Vagina (tissue), 2 donors: Measurements from ENCODE around the gene UROC1. TPM values are rescaled to one million over a fixed set of nuclear protein-coding genes. Genes with fewer than 3 reads are reported as not detected.

Source experiments
- DNase-seq, 2 donors: peaks; one replicate each; pipeline ENCODE4 v3.0.0-alpha.2; 2017; ENCODE audit errors: extremely low spot score in 2 of 2
- H3K27ac ChIP-seq: fragments of 200-600 bp; sonication (generic); one replicate; pipeline ENCODE4 v1.5.1; 2019
- H3K27me3 ChIP-seq: fragments of 200-600 bp; sonication (generic); one replicate; pipeline ENCODE4 v1.5.1; 2019
- H3K36me3 ChIP-seq, 2 donors: fragments of 200-600 bp; sonication (generic); one replicate each; pipeline ENCODE4 v1.5.1; 2017 to 2019
- H3K4me1 ChIP-seq: fragments of 200-600 bp; sonication (generic); one replicate; pipeline ENCODE4 v1.5.1; 2019
- H3K4me3 ChIP-seq, 2 donors: fragments of 200-600 bp; sonication (generic); 1 replicate in 1 of 2; 2 replicates in 1 of 2; pipeline ENCODE4 v1.5.1; 2016 to 2019
- H3K9me3 ChIP-seq: fragments of 200-600 bp; sonication (generic); one replicate; pipeline ENCODE4 v1.5.1; 2019
- POLR2A ChIP-seq, 2 donors: fragments of 450-650 bp; IDR thresholded peaks; one replicate each; pipeline ENCODE4 v1.6.1; 2017; ENCODE audit warnings: antibody characterized with exemption in 2 of 2, mild to moderate bottlenecking in 2 of 2, moderate library complexity in 2 of 2
- POLR2AphosphoS5 ChIP-seq, 2 donors: sonication (generic); formaldehyde crosslinking; IDR thresholded peaks; one replicate each; pipeline ENCODE4 v1.9.0; 2017; ENCODE audit warnings: antibody characterized with exemption in 2 of 2, mild to moderate bottlenecking in 2 of 2, low read depth in 1 of 2; ENCODE audit not compliant: insufficient read depth in 1 of 2
- intact Hi-C: fragments of 100-400 bp; cut with DNase I; formaldehyde crosslinking; loops from one replicate; pipeline ENCODE4 v1.15.1; 2023
- total RNA-seq: library from RNA; depleted of rRNA; stranded (reverse); fragments of >200 nt; gene quantifications from one replicate; pipeline ENCODE4 v1.2.3, GENCODE V29; 2016
- TF ChIP-seq, protein P1 (sequence below), 3 experiments: fragments of 450-650 bp in 2 of 3; fragments of 200-600 bp in 1 of 3; sonication (generic) in 1 of 3; IDR thresholded peaks; one replicate each; pipeline ENCODE4 v1.5.1; 2017 to 2019; ENCODE audit warnings: antibody characterized with exemption in 3 of 3, mild to moderate bottlenecking in 2 of 3, moderate library complexity in 2 of 3

The UROC1 gene
- total RNA-seq, 1 donor from 2014 or later, result not detected

GRCh38 chr3:126527455-126528211 lies 10.1 kb upstream of the UROC1 start:
- TF ChIP-seq POLR2A (IDR thresholded peaks at IDR 0.05), result no peak
- TF ChIP-seq, protein P1, sequence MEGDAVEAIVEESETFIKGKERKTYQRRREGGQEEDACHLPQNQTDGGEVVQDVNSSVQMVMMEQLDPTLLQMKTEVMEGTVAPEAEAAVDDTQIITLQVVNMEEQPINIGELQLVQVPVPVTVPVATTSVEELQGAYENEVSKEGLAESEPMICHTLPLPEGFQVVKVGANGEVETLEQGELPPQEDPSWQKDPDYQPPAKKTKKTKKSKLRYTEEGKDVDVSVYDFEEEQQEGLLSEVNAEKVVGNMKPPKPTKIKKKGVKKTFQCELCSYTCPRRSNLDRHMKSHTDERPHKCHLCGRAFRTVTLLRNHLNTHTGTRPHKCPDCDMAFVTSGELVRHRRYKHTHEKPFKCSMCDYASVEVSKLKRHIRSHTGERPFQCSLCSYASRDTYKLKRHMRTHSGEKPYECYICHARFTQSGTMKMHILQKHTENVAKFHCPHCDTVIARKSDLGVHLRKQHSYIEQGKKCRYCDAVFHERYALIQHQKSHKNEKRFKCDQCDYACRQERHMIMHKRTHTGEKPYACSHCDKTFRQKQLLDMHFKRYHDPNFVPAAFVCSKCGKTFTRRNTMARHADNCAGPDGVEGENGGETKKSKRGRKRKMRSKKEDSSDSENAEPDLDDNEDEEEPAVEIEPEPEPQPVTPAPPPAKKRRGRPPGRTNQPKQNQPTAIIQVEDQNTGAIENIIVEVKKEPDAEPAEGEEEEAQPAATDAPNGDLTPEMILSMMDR (IDR thresholded peaks at IDR 0.05), result no peak
- TF ChIP-seq POLR2AphosphoS5 (IDR thresholded peaks at IDR 0.05; ENCODE audit: insufficient read depth in 1 of 2, low read depth in 1 of 2), result no peak
- no peak for DNase-seq
- Histone ChIP-seq H3K36me3 (no peaks in the 10 kb centered on the region), H3K4me1 (peaks cover 13% of the 10 kb centered on the region), H3K27me3 (no peaks in the 10 kb centered on the region), H3K27ac (no peak overlapping the region), H3K4me3 (no peak overlapping the region), H3K9me3 (no peaks in the 10 kb centered on the region)
- intact Hi-C loops, result no loop called here

DNA sequence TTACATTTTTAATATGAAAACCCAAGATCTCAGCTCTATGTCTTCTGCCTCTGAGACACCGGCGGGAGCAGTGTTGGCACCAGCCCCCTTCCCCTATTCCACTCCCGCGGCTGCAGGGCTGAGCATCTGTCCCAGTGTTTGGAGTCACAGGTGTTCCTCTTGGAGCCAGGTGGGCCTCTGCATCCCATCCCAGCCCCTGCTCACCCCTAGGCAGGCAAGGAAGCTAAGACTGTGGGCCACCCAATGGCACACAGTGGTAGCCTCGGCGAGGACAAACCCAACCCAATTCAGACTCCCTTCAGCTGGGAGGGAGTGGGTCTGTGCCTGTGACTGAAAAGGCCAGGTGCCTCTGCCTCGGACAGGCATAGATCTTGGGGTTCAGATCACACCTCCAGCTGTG lies 9.4 kb upstream of the UROC1 start:
- intact Hi-C loops, result no loop called here
- no peak overlapping the region for H3K4me3 ChIP-seq
- H3K27ac ChIP-seq, result no peak overlapping the region
- no peaks in the 10 kb centered on the region for H3K9me3 ChIP-seq
- H3K4me1 ChIP-seq, result peaks cover 13% of the 10 kb centered on the region
- no peak for TF ChIP-seq POLR2A (IDR thresholded peaks at IDR 0.05)
- TF ChIP-seq, protein P1 (IDR thresholded peaks at IDR 0.05), result no peak
- H3K27me3 ChIP-seq, result no peaks in the 10 kb centered on the region
- DNase-seq, result no peak
- H3K36me3 ChIP-seq, result no peaks in the 10 kb centered on the region

- Histone ChIP-seq H3K27me3 (no peaks in the 10 kb centered on the region), H3K9me3 (no peaks in the 10 kb centered on the region), H3K4me1 (peaks cover 13% of the 10 kb centered on the region), H3K27ac (no peak overlapping the region), H3K36me3 (no peaks in the 10 kb centered on the region), H3K4me3 (no peak overlapping the region)
- TF ChIP-seq, protein P1 (IDR thresholded peaks at IDR 0.05), result no peak
- TF ChIP-seq POLR2A (IDR thresholded peaks at IDR 0.05) (no peak), POLR2AphosphoS5 (IDR thresholded peaks at IDR 0.05; ENCODE audit: insufficient read depth in 1 of 2, low read depth in 1 of 2) (no peak)
- intact Hi-C loops, result no loop called here
- DNase-seq, result no peak
These were observed 9.1 kb upstream of the UROC1 start for GRCh38 chr3:126526668-126527005.

- intact Hi-C loops, result no loop called here
- no peaks in the 10 kb centered on the region for H3K36me3 ChIP-seq
- no peaks in the 10 kb centered on the region for H3K9me3 ChIP-seq
- no peak overlapping the region for H3K27ac ChIP-seq
- H3K4me3 ChIP-seq, result no peak overlapping the region
- TF ChIP-seq POLR2A (IDR thresholded peaks at IDR 0.05) (no peak), POLR2AphosphoS5 (IDR thresholded peaks at IDR 0.05; ENCODE audit: insufficient read depth in 1 of 2, low read depth in 1 of 2) (no peak)
- TF ChIP-seq, protein P1 (IDR thresholded peaks at IDR 0.05), result no peak
- DNase-seq, result no peak
- H3K27me3 ChIP-seq, result no peaks in the 10 kb centered on the region
- H3K4me1 ChIP-seq, result peaks cover 13% of the 10 kb centered on the region
These were observed 8.5 kb upstream of the UROC1 start for GRCh38 chr3:126525853-126526667.
